H1 (cell line): ENCODE results near the gene IGFBP6. TPM values are rescaled to one million over a fixed set of nuclear protein-coding genes. Genes with fewer than 3 reads are reported as not detected.

Source experiments
- EGR1 ChIP-seq: IDR thresholded peaks from 2 replicates; pipeline ENCODE4 v1.6.1; 2011; ENCODE audit warnings: low read depth, low read length, borderline replicate concordance
- NANOG ChIP-seq: IDR thresholded peaks from 2 replicates; pipeline ENCODE4 v1.6.1; 2011; ENCODE audit warnings: low read length, low read depth, mild to moderate bottlenecking, inconsistent platforms; ENCODE audit not compliant: insufficient read depth, poor library complexity, severe bottlenecking
- RNF2 ChIP-seq: fragments of 200-900, 300-1000 bp; sonication (generic); IDR thresholded peaks from 2 replicates; pipeline ENCODE4 v1.7.1; 2016; ENCODE audit warnings: borderline replicate concordance, low read depth, mild to moderate bottlenecking, antibody characterized with exemption, low read length; ENCODE audit not compliant: poor library complexity, severe bottlenecking; ENCODE audit errors: missing control alignments
- polyA plus RNA-seq, 7 experiments: library from polyadenylated mRNA; depleted of rRNA in 3 of 7; stranded (reverse) in 5 of 7; unstranded in 2 of 7; fragments of >200 nt in 5 of 7; fragments of 200-250 nt in 2 of 7; gene quantifications; 1 replicate in 5 of 7; 2 replicates in 1 of 7; 4 replicates in 1 of 7; pipeline versions ENCODE4 v1.2.1 to v1.2.3, GENCODE V29; 2011 to 2013; ENCODE audit warnings: missing spikeins in 2 of 7, mixed read lengths in 2 of 7
- total RNA-seq: library from RNA; stranded (reverse); fragmentation: NEBNext Ultra II Directional; extraction: Animal tissue kit (Norgen Biotek cat#: 25700); gene quantifications from 2 replicates; pipeline ENCODE4 v1.2.1, GENCODE V29; 2021
- TF ChIP-seq, protein P1 (sequence below), 3 experiments: IDR thresholded peaks; 1 replicate in 2 of 3; 2 replicates in 1 of 3; pipeline versions ENCODE4 v1.5.1 to v1.6.1; 2011; ENCODE audit warnings: low read length in 3 of 3, mild to moderate bottlenecking in 3 of 3, inconsistent platforms in 2 of 3, low read depth in 1 of 3, moderate library complexity in 1 of 3; ENCODE audit not compliant: insufficient read depth in 1 of 3; ENCODE audit errors: control extremely low read depth in 1 of 3

Gene IGFBP6
- total and polyA plus RNA-seq, 2 of the 8 experiments (the other 6 are each of a cell fraction or from before 2014, with no cell fraction given) = 13.7 to 14.7 TPM

DNA sequence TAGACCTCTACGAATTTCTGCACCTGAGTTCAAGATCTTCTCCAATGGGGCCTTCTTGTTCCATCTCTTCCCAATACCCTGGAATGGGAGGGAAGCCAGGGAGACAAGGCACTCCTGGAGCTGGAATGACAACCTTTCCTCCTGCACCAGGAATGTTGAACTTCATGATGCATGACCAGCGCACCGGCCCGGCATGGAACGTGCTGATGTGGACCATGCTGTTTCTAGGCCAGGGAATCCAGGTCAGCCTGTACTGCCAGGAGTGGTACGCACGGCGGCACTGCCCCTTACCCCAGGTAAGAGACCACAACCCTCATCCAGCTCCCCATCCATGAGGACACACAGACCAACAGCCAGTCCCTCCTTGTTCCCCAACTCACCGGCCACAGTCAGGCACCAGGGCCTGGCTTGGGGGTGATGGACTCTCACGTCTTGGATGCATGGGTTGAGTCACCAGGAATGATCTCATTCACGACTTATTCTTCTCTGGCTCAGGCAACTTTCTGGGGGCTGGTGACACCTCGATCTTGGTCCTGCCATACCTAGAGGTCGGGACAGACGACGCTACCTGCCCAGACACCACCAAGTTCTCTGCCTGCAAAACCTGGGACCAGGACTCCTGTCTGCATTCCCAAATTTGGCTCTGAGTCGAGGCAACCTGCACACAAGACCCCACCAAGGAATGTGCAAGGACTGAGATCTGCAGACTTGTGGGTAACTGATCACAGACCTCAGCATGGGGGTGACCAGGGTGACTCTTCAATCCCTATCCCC is 26.3 kb downstream of the IGFBP6 start (continued):
- TF ChIP-seq, protein P1, sequence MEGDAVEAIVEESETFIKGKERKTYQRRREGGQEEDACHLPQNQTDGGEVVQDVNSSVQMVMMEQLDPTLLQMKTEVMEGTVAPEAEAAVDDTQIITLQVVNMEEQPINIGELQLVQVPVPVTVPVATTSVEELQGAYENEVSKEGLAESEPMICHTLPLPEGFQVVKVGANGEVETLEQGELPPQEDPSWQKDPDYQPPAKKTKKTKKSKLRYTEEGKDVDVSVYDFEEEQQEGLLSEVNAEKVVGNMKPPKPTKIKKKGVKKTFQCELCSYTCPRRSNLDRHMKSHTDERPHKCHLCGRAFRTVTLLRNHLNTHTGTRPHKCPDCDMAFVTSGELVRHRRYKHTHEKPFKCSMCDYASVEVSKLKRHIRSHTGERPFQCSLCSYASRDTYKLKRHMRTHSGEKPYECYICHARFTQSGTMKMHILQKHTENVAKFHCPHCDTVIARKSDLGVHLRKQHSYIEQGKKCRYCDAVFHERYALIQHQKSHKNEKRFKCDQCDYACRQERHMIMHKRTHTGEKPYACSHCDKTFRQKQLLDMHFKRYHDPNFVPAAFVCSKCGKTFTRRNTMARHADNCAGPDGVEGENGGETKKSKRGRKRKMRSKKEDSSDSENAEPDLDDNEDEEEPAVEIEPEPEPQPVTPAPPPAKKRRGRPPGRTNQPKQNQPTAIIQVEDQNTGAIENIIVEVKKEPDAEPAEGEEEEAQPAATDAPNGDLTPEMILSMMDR (IDR thresholded peaks at IDR 0.05; ENCODE audit: control extremely low read depth in 1 of 3, insufficient read depth in 1 of 3, low read depth in 1 of 3, low read length in 3 of 3) = no peak
- TF ChIP-seq EGR1 (no peak), RNF2 (no peak), NANOG (no peak)
